Activated CD4-positive, alpha-beta T cell treated with anti-CD3 and anti-CD28 coated beads for 36 hours (primary cell): ENCODE data around the gene NLRP6. TPM values are rescaled to one million over a fixed set of nuclear protein-coding genes. Genes with fewer than 3 reads are reported as not detected.
A peak's percentile ranks its signal among the peaks of the same experiment; 100 is the strongest.
"Not testable (repeated sequence)": the region's sequence is repeated elsewhere in the genome, so short reads cannot be mapped to it uniquely, and the experiment has no call there.

ENCODE experiments used
- ATAC-seq: fragments of 200-7000 bp; cut with Tn5 transposase; one replicate; pipeline ENCODE4 v1.10.0; 2021; ENCODE audit warnings: mild to moderate bottlenecking, moderate library complexity
- CTCF ChIA-PET: fragments of 350-600 bp; sonication (Branson Sonifier 250); formaldehyde crosslinking; loops from one replicate; lab custom pipeline; 2021; ENCODE audit warnings: antibody characterized with exemption; lab: Charles Lee
- POLR2A ChIA-PET: fragments of 350-600 bp; sonication (Branson Sonifier 250); formaldehyde crosslinking; loops from one replicate; lab custom pipeline; 2021; ENCODE audit warnings: antibody characterized with exemption, inconsistent platforms; lab: Charles Lee
- DNase-seq: peaks from one replicate; pipeline ENCODE4 v3.0.0-alpha.2; 2020
- H3K27ac Mint-ChIP-seq: one replicate; pipeline ENCODE4 v1.8.0; 2021; ENCODE audit warnings: mixed read lengths
- H3K27me3 Mint-ChIP-seq: one replicate; pipeline ENCODE4 v1.8.0; 2021; ENCODE audit warnings: mixed read lengths
- H3K36me3 Mint-ChIP-seq: one replicate; pipeline ENCODE4 v1.8.0; 2021; ENCODE audit warnings: low read depth, mixed read lengths
- H3K4me1 Mint-ChIP-seq: one replicate; pipeline ENCODE4 v1.8.0; 2021; ENCODE audit warnings: mixed read lengths
- H3K4me3 Mint-ChIP-seq: one replicate; pipeline ENCODE4 v1.8.0; 2021; ENCODE audit warnings: mild to moderate bottlenecking, moderate library complexity, mixed read lengths
- H3K9me3 Mint-ChIP-seq: one replicate; pipeline ENCODE4 v1.8.0; 2021; ENCODE audit warnings: low read depth, mixed read lengths
- intact Hi-C, 2 experiments: fragments of 100-400 bp; cut with DNase I in 1 of 2; cut with micrococcal nuclease in 1 of 2; formaldehyde crosslinking; loops; one replicate each; pipeline versions ENCODE4 v1.14.2 to v1.15.1; 2022 to 2024; cut with DNase I, micrococcal nuclease
- total RNA-seq, 2 experiments: library from RNA; stranded (reverse); gene quantifications; one replicate each; pipeline ENCODE4 v1.2.3, GENCODE V29; 2021

Gene NLRP6
- total RNA-seq, 2 experiments from 2014 or later: 0.32 to 0.57 TPM

- ATAC-seq: no peak
- Mint-ChIP-seq H3K27me3 (peaks cover 21% of the 10 kb centered on the region), H3K27ac (no peak overlapping the region), H3K4me3 (peak overlapping the region; percentile 65), H3K4me1 (peaks cover 50% of the 10 kb centered on the region), H3K9me3 (peaks cover 1% of the 10 kb centered on the region), H3K36me3 (no peaks in the 10 kb centered on the region)
- CTCF ChIA-PET: interaction anchor here (1.2 to 4.0 kb wide), 4 partner anchors 23 to 35 kb away, joined by 3 to 32 read pairs (median 6); no protein-coding TSS in a partner anchor
- POLR2A ChIA-PET: interaction anchor here (1.0 kb wide), 1 partner anchor 74 kb away, joined by 4 read pairs; the partner anchor contains the start of genes BET1L and RIC8A
- intact Hi-C loops: no loop called here
- peak; percentile 4 for DNase-seq
These were observed 4.0 kb downstream of the NLRP6 start for GRCh38 chr11:282171-282570.

GRCh38 chr11:282630-283360, 4.6 kb downstream of the NLRP6 start:
- ChIA-PET POLR2A (interaction anchor here (0.8 to 1.0 kb wide), 2 partner anchors 75 to 76 kb away, joined by 3 to 4 read pairs; partner anchors contain the start of genes BET1L and RIC8A), CTCF (interaction anchor here (1.1 to 2.3 kb wide), 5 partner anchors 22 to 66 kb away, joined by 3 to 8 read pairs (median 5); no protein-coding TSS in a partner anchor)
- Mint-ChIP-seq H3K4me1 (peaks cover 50% of the 10 kb centered on the region), H3K27ac (no peak overlapping the region), H3K4me3 (no peak overlapping the region), H3K36me3 (peaks cover under 1% of the 10 kb centered on the region), H3K27me3 (peaks cover 21% of the 10 kb centered on the region), H3K9me3 (no peaks in the 10 kb centered on the region)
- ATAC-seq (no peak), DNase-seq (peak; percentile 4)
- intact Hi-C loops: no loop called here

- POLR2A ChIA-PET: interaction anchor here (0.6 to 0.8 kb wide), 2 partner anchors 8 to 75 kb away, joined by 3 to 5 read pairs; no protein-coding TSS in a partner anchor
- H3K4me1 Mint-ChIP-seq: peaks cover 48% of the 10 kb centered on the region
- ATAC-seq (no peak), DNase-seq (peak; percentile 6)
- H3K27me3 Mint-ChIP-seq: peaks cover 21% of the 10 kb centered on the region
- H3K27ac Mint-ChIP-seq: no peak overlapping the region
- intact Hi-C loops: no loop called here
- no peaks in the 10 kb centered on the region for H3K9me3 Mint-ChIP-seq
- peaks cover 7% of the 10 kb centered on the region for H3K36me3 Mint-ChIP-seq
- H3K4me3 Mint-ChIP-seq: no peak overlapping the region
- CTCF ChIA-PET: interaction anchor here (0.6 to 2.3 kb wide), 6 partner anchors 22 to 228 kb away, joined by 3 to 8 read pairs (median 4); no protein-coding TSS in a partner anchor
These were observed 5.3 kb downstream of the NLRP6 start for GRCh38 chr11:283405-284104.

GRCh38 chr11:284105-285020, 6.2 kb downstream of the NLRP6 start:
- ATAC-seq: no peak
- intact Hi-C loops: loop anchor here in 1 of 2 experiments (5.0 kb wide), 1 partner anchor 47 kb away; the partner anchor contains the start of genes PSMD13 and SIRT3
- Mint-ChIP-seq H3K36me3 (peaks cover 7% of the 10 kb centered on the region), H3K4me3 (no peak overlapping the region), H3K9me3 (no peaks in the 10 kb centered on the region), H3K4me1 (peaks cover 46% of the 10 kb centered on the region), H3K27ac (no peak overlapping the region), H3K27me3 (peaks cover 19% of the 10 kb centered on the region)
- ChIA-PET POLR2A (interaction anchor here (0.6 kb wide), 1 partner anchor 9 kb away, joined by 5 read pairs; no protein-coding TSS in a partner anchor), CTCF (interaction anchor here (0.5 to 2.3 kb wide), 8 partner anchors 16 to 227 kb away, joined by 3 to 8 read pairs (median 4); no protein-coding TSS in a partner anchor)
- peak; percentile 5 for DNase-seq

GRCh38 chr11:285021-285893, 7.0 kb downstream of the NLRP6 start:
- H3K36me3 Mint-ChIP-seq: peaks cover 7% of the 10 kb centered on the region
- ChIA-PET CTCF (interaction anchor here (0.5 to 2.3 kb wide), 4 partner anchors 17 to 35 kb away, joined by 3 to 8 read pairs (median 4); no protein-coding TSS in a partner anchor), POLR2A (no interaction called here)
- intact Hi-C loops: loop anchor here in 1 of 2 experiments (5.0 kb wide), 1 partner anchor 48 kb away; the partner anchor contains the start of genes PSMD13 and SIRT3
- H3K4me1 Mint-ChIP-seq: peaks cover 50% of the 10 kb centered on the region
- ATAC-seq (no peak), DNase-seq (no peak)
- no peak overlapping the region for H3K27ac Mint-ChIP-seq
- H3K4me3 Mint-ChIP-seq: no peak overlapping the region
- H3K27me3 Mint-ChIP-seq: peaks cover 18% of the 10 kb centered on the region
- no peaks in the 10 kb centered on the region for H3K9me3 Mint-ChIP-seq

GRCh38 chr11:285894-286220, 7.7 kb downstream of the NLRP6 start:
- Mint-ChIP-seq H3K27me3 (peaks cover 15% of the 10 kb centered on the region), H3K27ac (no peak overlapping the region), H3K36me3 (peaks cover 8% of the 10 kb centered on the region), H3K4me3 (no peak overlapping the region), H3K4me1 (peaks cover 48% of the 10 kb centered on the region), H3K9me3 (no peaks in the 10 kb centered on the region)
- POLR2A ChIA-PET: no interaction called here
- no peak for DNase-seq
- CTCF ChIA-PET: interaction anchor here (1.0 to 1.2 kb wide), 2 partner anchors 14 to 35 kb away, joined by 3 read pairs; no protein-coding TSS in a partner anchor
- intact Hi-C loops: loop anchor here in 1 of 2 experiments (5.0 kb wide), 1 partner anchor 49 kb away; the partner anchor contains the start of genes PSMD13 and SIRT3
- ATAC-seq: no peak

- intact Hi-C loops: loop anchor here (1.0 to 5.0 kb wide), 2 partner anchors 18 to 50 kb away; partner anchors contain the start of genes PSMD13 (in 1 of the 2) and SIRT3 (in 1 of the 2)
- POLR2A ChIA-PET: interaction anchor here (1.0 kb wide), 1 partner anchor 30 kb away, joined by 4 read pairs; no protein-coding TSS in a partner anchor
- not testable (repeated sequence) for H3K9me3 Mint-ChIP-seq, H3K27me3 Mint-ChIP-seq
- peak overlapping the region; percentile 83 for H3K4me3 Mint-ChIP-seq
- peaks cover 16% of the 10 kb centered on the region for H3K36me3 Mint-ChIP-seq
- peak overlapping the region; percentile 92 for H3K27ac Mint-ChIP-seq
- peaks cover 41% of the 10 kb centered on the region for H3K4me1 Mint-ChIP-seq
- DNase-seq: peak; percentile 68
- CTCF ChIA-PET: interaction anchor here (1.0 to 1.2 kb wide), 3 partner anchors 15 to 37 kb away, joined by 3 read pairs; no protein-coding TSS in a partner anchor
- ATAC-seq: peak; percentile 24
These were observed 9.0 kb downstream of the NLRP6 start for GRCh38 chr11:286977-287820.

- DNase-seq: peak; percentile 76
- intact Hi-C loops: loop anchor here (1.0 to 5.0 kb wide), 4 partner anchors 19 to 52 kb away; partner anchors contain the start of genes PSMD13 (in 2 of the 2) and SIRT3 (in 2 of the 2)
- Mint-ChIP-seq H3K27ac (peak overlapping the region; percentile 92), H3K4me3 (peak overlapping the region; percentile 83), H3K27me3 (no peaks in the 10 kb centered on the region), H3K9me3 (no peaks in the 10 kb centered on the region), H3K4me1 (peaks cover 33% of the 10 kb centered on the region), H3K36me3 (peaks cover 16% of the 10 kb centered on the region)
- peak; percentile 59 for ATAC-seq
- ChIA-PET CTCF (interaction anchor here (0.7 to 1.1 kb wide), 2 partner anchors 28 to 34 kb away, joined by 3 read pairs; no protein-coding TSS in a partner anchor), POLR2A (interaction anchor here (0.8 to 1.0 kb wide), 2 partner anchors 29 to 152 kb away, joined by 3 to 4 read pairs; no protein-coding TSS in a partner anchor)
These were observed 9.7 kb downstream of the NLRP6 start for GRCh38 chr11:287821-288477.
